Smooth muscle cell (in vitro differentiated cells): ENCODE data around the gene PIGR. TPM values are rescaled to one million over a fixed set of nuclear protein-coding genes. Genes with fewer than 3 reads are reported as not detected.

Source experiments
- DNase-seq: peaks from one replicate; lab custom pipeline; 2025; ENCODE audit not compliant: unreplicated experiment; lab: John Stamatoyannopoulos, UW
- H2AFZ ChIP-seq: fragments of 200-600 bp; sonication (generic); 2 replicates; pipeline ENCODE4 v1.6.0; 2016; ENCODE audit warnings: antibody characterized with exemption, low read depth, mild to moderate bottlenecking
- H3F3A ChIP-seq: fragments of 200-600 bp; sonication (generic); 2 replicates; pipeline ENCODE4 v1.6.0; 2017; ENCODE audit warnings: antibody characterized with exemption, low read depth
- H3K27ac ChIP-seq: fragments of 200-600 bp; sonication (generic); 2 replicates; pipeline ENCODE4 v1.5.1; 2016; ENCODE audit warnings: low read depth, mild to moderate bottlenecking
- H3K27me3 ChIP-seq: fragments of 200-600 bp; sonication (generic); 2 replicates; pipeline ENCODE4 v1.6.1; 2016; ENCODE audit warnings: low read depth, mild to moderate bottlenecking
- H3K36me3 ChIP-seq: fragments of 200-600 bp; sonication (generic); 2 replicates; pipeline ENCODE4 v1.5.1; 2016; ENCODE audit warnings: low read depth
- H3K4me1 ChIP-seq: fragments of 200-600 bp; sonication (generic); 2 replicates; pipeline ENCODE4 v1.5.1; 2016; ENCODE audit warnings: low read depth
- H3K4me2 ChIP-seq: fragments of 200-600 bp; sonication (generic); 2 replicates; pipeline ENCODE4 v1.6.0; 2016; ENCODE audit warnings: mild to moderate bottlenecking
- H3K4me3 ChIP-seq: fragments of 200-600 bp; sonication (generic); 2 replicates; pipeline ENCODE4 v1.5.1; 2016; ENCODE audit warnings: mild to moderate bottlenecking
- H3K79me2 ChIP-seq: fragments of 200-600 bp; sonication (generic); 2 replicates; pipeline ENCODE4 v1.6.0; 2016; ENCODE audit warnings: low read depth, mild to moderate bottlenecking
- H3K9ac ChIP-seq: fragments of 200-600 bp; sonication (generic); 2 replicates; pipeline ENCODE4 v1.6.0; 2016; ENCODE audit warnings: low read depth
- H3K9me3 ChIP-seq: fragments of 200-600 bp; sonication (generic); replicated peaks from 2 replicates; pipeline ENCODE4 v1.5.1; 2016; ENCODE audit warnings: low read depth
- H4K20me1 ChIP-seq: fragments of 200-600 bp; sonication (generic); 2 replicates; pipeline ENCODE4 v1.6.0; 2016; ENCODE audit warnings: low read depth
- CTCF ChIP-seq: fragments of 200-600 bp; sonication (generic); IDR thresholded peaks from 2 replicates; pipeline ENCODE4 v1.5.1; 2017; ENCODE audit warnings: borderline replicate concordance, mild to moderate bottlenecking, antibody characterized with exemption; ENCODE audit not compliant: insufficient read depth, poor library complexity, severe bottlenecking
- WGBS: methylation state at CpG from one replicate; pipeline ENCODE4 v1.1.7; 2016; ENCODE audit warnings: low lambda C conversion rate; 5-methylcytosine and 5-hydroxymethylcytosine counted together
- polyA plus RNA-seq: library from polyadenylated mRNA; unstranded; fragments of >200 nt; fragmentation: Nextera tagmentation; extraction: Ambion mirVana; gene quantifications from 2 replicates; pipeline ENCODE4 v1.2.1, GENCODE V29; 2016
- total RNA-seq: library from RNA; depleted of rRNA; stranded (reverse); fragments of >200 nt; gene quantifications from 2 replicates; pipeline ENCODE4 v1.2.3, GENCODE V29; 2014

PIGR gene
- total and polyA plus RNA-seq, 2 experiments from 2014 or later: not detected

- WGBS: 92% methylated on average over 17 of the region's 17 CpGs
- TF ChIP-seq CTCF: no peak
- H3K27ac ChIP-seq: no peak overlapping the region
These were observed 16.0 kb downstream of the PIGR start for GRCh38 chr1:206930210-206930798.

GRCh38 chr1:206929524-206929923, 16.7 kb downstream of the PIGR start:
- H3K27me3 ChIP-seq: peaks cover 3% of the 10 kb centered on the region
- H3K9ac ChIP-seq: no peak overlapping the region
- DNase-seq: no peak
- no peak overlapping the region for H3K4me3 ChIP-seq
- no peaks in the 10 kb centered on the region for H3K9me3 ChIP-seq
- H3K36me3 ChIP-seq: no peaks in the 10 kb centered on the region
- WGBS: 93% methylated on average over 6 of the region's 6 CpGs
- H3F3A ChIP-seq: no peaks in the 10 kb centered on the region
- H2AFZ ChIP-seq: no peak overlapping the region
- no peaks in the 10 kb centered on the region for H3K79me2 ChIP-seq
- H4K20me1 ChIP-seq: no peaks in the 10 kb centered on the region
- no peak overlapping the region for H3K27ac ChIP-seq
- no peaks in the 10 kb centered on the region for H3K4me1 ChIP-seq
- TF ChIP-seq CTCF: no peak
- H3K4me2 ChIP-seq: no peak overlapping the region

More at GRCh38 chr1:206930210-206930798, 16.0 kb downstream of the PIGR start:
- H3K9ac ChIP-seq: no peak overlapping the region
- no peaks in the 10 kb centered on the region for H3K9me3 ChIP-seq
- no peaks in the 10 kb centered on the region for H3K36me3 ChIP-seq
- DNase-seq: no peak
- H3K4me2 ChIP-seq: no peak overlapping the region
- no peaks in the 10 kb centered on the region for H3K4me1 ChIP-seq
- no peak overlapping the region for H2AFZ ChIP-seq
- no peaks in the 10 kb centered on the region for H4K20me1 ChIP-seq
- no peak overlapping the region for H3K4me3 ChIP-seq
- H3F3A ChIP-seq: no peaks in the 10 kb centered on the region
- peaks cover 3% of the 10 kb centered on the region for H3K27me3 ChIP-seq
- no peaks in the 10 kb centered on the region for H3K79me2 ChIP-seq

GRCh38 chr1:206926286-206926685, 20.0 kb downstream of the PIGR start:
- no peak overlapping the region for H3K4me2 ChIP-seq
- no peak overlapping the region for H2AFZ ChIP-seq
- no peaks in the 10 kb centered on the region for H4K20me1 ChIP-seq
- H3K27me3 ChIP-seq: no peaks in the 10 kb centered on the region
- DNase-seq: no peak
- TF ChIP-seq CTCF: no peak
- H3K4me3 ChIP-seq: no peak overlapping the region
- whole genome bisulfite sequencing: 98% methylated on average over 2 of the region's 2 CpGs
- H3K4me1 ChIP-seq: no peaks in the 10 kb centered on the region
- no peaks in the 10 kb centered on the region for H3F3A ChIP-seq
- no peak overlapping the region for H3K27ac ChIP-seq
- no peaks in the 10 kb centered on the region for H3K9me3 ChIP-seq
- H3K36me3 ChIP-seq: no peaks in the 10 kb centered on the region
- no peaks in the 10 kb centered on the region for H3K79me2 ChIP-seq
- H3K9ac ChIP-seq: no peak overlapping the region

GRCh38 chr1:206925106-206925736, 21.0 kb downstream of the PIGR start:
- no peaks in the 10 kb centered on the region for H3K79me2 ChIP-seq
- no peak overlapping the region for H3K27ac ChIP-seq
- no peaks in the 10 kb centered on the region for H3K36me3 ChIP-seq
- TF ChIP-seq CTCF: no peak
- H3K27me3 ChIP-seq: no peaks in the 10 kb centered on the region
- no peaks in the 10 kb centered on the region for H3K9me3 ChIP-seq
- DNase-seq: no peak
- H3K4me1 ChIP-seq: no peaks in the 10 kb centered on the region
- no peaks in the 10 kb centered on the region for H3F3A ChIP-seq
- H2AFZ ChIP-seq: no peak overlapping the region
- no peak overlapping the region for H3K4me2 ChIP-seq
- no peak overlapping the region for H3K4me3 ChIP-seq
- H3K9ac ChIP-seq: no peak overlapping the region
- H4K20me1 ChIP-seq: no peaks in the 10 kb centered on the region
- WGBS: 78% methylated on average over 11 of the region's 11 CpGs
